GM20431 (cell line): Measurements from ENCODE around the gene RPTOR.

Experiments used
- in situ Hi-C: fragments of 300-500 bp; cut with MseI, MboI; formaldehyde crosslinking; loops from one replicate; pipeline ENCODE4 v1.15.0; 2020; ENCODE audit warnings: low sequenced_read_pairs; ENCODE audit not compliant: unreplicated experiment

Gene RPTOR

GRCh38 chr17:80941171-80941570 is 396.5 kb downstream of the RPTOR start:
- in situ Hi-C loops = no loop called here

GRCh38 chr17:80941743-80942422 is 397.2 kb downstream of the RPTOR start:
- in situ Hi-C loops = no loop called here

GRCh38 chr17:80942423-80943345 is 398.0 kb downstream of the RPTOR start:
- in situ Hi-C loops = no loop called here

- in situ Hi-C loops = no loop called here
These were observed 398.9 kb downstream of the RPTOR start for GRCh38 chr17:80943346-80944145.

GRCh38 chr17:80944326-80944725 is 399.7 kb downstream of the RPTOR start:
- in situ Hi-C loops = no loop called here

GRCh38 chr17:80945736-80946135 is 401.1 kb downstream of the RPTOR start:
- in situ Hi-C loops = no loop called here

GRCh38 chr17:80946449-80946848 is 401.8 kb downstream of the RPTOR start:
- in situ Hi-C loops = no loop called here

GRCh38 chr17:80947200-80947940 is 402.7 kb downstream of the RPTOR start:
- in situ Hi-C loops = no loop called here

GRCh38 chr17:80948019-80948975 is 403.7 kb downstream of the RPTOR start:
- in situ Hi-C loops = no loop called here

- in situ Hi-C loops = no loop called here
These were observed 404.4 kb downstream of the RPTOR start for GRCh38 chr17:80948976-80949450.

GRCh38 chr17:80949451-80950421 is 405.1 kb downstream of the RPTOR start:
- in situ Hi-C loops = no loop called here

GRCh38 chr17:80950466-80951120 is 406.0 kb downstream of the RPTOR start:
- in situ Hi-C loops = no loop called here

GRCh38 chr17:80951121-80952090 is 406.8 kb downstream of the RPTOR start:
- in situ Hi-C loops = no loop called here

GRCh38 chr17:80952291-80952690 is 407.7 kb downstream of the RPTOR start:
- in situ Hi-C loops = no loop called here

- in situ Hi-C loops = no loop called here
These were observed 409.1 kb downstream of the RPTOR start for GRCh38 chr17:80953471-80954315.
